KOPT-K1 (cell line): ENCODE results near the gene HYAL1.

Source experiments
- H3K27ac ChIP-seq: fragments of 200-600 bp; sonication (generic); 2 replicates; pipeline ENCODE4 v1.5.1; 2016; ENCODE audit warnings: antibody characterized with exemption, mild to moderate bottlenecking, low read depth, low read length; ENCODE audit not compliant: poor library complexity, severe bottlenecking
- H3K36me3 ChIP-seq: fragments of 200-600 bp; sonication (generic); 2 replicates; pipeline ENCODE4 v1.5.1; 2017; ENCODE audit warnings: antibody characterized with exemption, mild to moderate bottlenecking, low read length, moderate library complexity; ENCODE audit not compliant: insufficient read depth
- H3K9me3 ChIP-seq: fragments of 200-600 bp; sonication (generic); 2 replicates; pipeline ENCODE4 v1.5.1; 2017; ENCODE audit warnings: antibody characterized with exemption, low read length, mild to moderate bottlenecking; ENCODE audit not compliant: insufficient read depth, poor library complexity, severe bottlenecking

Gene HYAL1

GRCh38 chr3:50339485-50340146 lies 36.2 kb upstream of the HYAL1 start:
- peaks cover 8% of the 10 kb centered on the region for H3K36me3 ChIP-seq
- no peak overlapping the region for H3K27ac ChIP-seq
- H3K9me3 ChIP-seq, result no peaks in the 10 kb centered on the region

DNA sequence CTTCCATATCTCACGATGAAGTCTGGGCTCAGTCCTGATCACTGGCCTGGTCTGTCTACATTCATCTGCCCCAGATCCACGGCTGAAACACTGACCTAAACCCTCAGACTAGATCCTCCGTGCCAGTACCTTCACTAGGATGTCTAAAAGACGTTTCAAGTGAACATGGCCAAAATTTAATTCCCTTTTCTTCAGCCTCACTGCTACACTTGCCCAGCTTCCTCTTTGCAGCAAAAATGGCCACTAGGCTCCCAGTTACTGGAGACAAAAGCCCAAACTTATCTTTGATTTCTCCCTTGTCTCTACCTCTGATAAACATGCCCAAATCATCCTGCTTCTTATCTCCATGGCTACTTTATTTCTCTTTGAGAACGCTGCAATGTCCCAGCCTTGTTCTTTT lies 35.6 kb upstream of the HYAL1 start:
- no peaks in the 10 kb centered on the region for H3K9me3 ChIP-seq
- H3K27ac ChIP-seq, result peak overlapping the region; percentile 89
- H3K36me3 ChIP-seq, result peaks cover 15% of the 10 kb centered on the region

DNA sequence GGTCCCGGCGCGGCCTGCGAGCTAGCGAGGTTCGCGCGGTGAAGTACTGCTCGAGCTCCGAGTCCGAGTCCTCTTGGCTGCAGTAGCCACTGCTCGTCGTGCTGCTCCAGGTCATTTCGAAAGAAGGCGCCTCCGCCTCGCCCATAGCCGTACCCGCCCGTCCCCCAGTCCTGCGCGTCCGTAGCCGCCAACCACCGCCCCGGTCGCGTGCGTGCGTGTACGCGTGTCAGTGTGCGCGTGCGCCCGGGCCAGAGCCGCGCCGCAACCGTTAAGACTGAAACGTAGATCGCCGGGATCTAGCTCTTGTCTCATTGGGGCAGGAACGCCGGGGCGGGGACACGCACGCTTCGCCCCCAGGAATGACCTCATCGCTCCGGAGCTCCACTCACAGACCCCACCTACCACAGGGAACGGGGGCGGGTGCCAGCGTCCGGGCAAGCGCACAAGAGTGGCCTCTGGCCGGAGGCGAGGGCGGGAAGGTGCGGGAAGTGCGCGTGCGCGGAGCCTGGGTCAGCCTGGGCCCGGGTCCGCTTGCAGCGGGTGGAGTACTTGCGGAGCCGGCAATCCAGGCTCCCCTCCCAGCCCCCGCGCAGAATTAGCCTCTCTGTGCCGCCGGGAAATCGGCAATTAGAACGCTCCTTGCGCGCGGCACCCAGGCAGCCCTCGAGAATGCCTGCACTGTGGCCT lies 33.9 kb upstream of the HYAL1 start:
- H3K27ac ChIP-seq, result peak overlapping the region; percentile 89
- H3K9me3 ChIP-seq, result no peaks in the 10 kb centered on the region
- peaks cover 31% of the 10 kb centered on the region for H3K36me3 ChIP-seq

DNA sequence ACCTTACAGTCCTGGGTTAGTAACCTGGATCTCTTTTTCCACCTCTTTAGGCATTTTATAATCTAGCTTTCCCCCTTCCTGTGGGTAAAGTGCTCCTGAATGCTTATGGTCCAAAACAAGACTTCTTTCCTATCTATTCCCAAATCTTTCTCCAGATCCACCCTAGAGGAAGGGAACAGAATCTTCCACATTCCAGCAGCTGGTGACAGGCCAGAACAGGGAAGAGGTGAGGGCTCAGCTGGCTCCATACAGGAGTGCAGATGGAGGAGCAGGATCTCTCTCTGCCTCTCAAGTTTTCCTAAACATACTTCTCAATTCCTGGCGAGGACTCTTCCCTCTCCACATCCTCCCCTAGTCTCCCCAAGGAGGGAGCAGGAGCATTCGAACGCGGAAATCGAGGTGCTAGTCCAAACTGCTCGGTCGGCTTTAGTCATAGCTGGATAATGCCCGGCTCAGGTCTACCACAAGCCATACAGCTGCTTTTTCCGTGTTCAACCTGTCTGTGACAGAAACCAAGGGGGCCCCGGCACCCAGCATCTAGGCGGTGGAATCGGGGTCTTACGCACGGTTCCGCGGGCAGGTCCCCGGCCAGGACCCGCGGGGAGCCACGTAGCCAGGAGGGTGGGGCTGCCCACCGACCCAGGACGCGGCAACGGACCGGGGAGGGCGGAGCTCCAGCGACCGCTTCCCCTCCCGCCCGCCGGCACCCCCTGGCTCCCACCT lies 33.2 kb upstream of the HYAL1 start:
- H3K36me3 ChIP-seq, result peaks cover 38% of the 10 kb centered on the region
- H3K27ac ChIP-seq, result peak overlapping the region; percentile 89
- H3K9me3 ChIP-seq, result no peaks in the 10 kb centered on the region

GRCh38 chr3:50334339-50335075 lies 31.1 kb upstream of the HYAL1 start:
- H3K36me3 ChIP-seq, result peaks cover 60% of the 10 kb centered on the region
- no peaks in the 10 kb centered on the region for H3K9me3 ChIP-seq
- no peak overlapping the region for H3K27ac ChIP-seq

GRCh38 chr3:50333744-50334328 lies 30.5 kb upstream of the HYAL1 start:
- Histone ChIP-seq H3K27ac (no peak overlapping the region), H3K36me3 (peaks cover 64% of the 10 kb centered on the region), H3K9me3 (no peaks in the 10 kb centered on the region)

DNA sequence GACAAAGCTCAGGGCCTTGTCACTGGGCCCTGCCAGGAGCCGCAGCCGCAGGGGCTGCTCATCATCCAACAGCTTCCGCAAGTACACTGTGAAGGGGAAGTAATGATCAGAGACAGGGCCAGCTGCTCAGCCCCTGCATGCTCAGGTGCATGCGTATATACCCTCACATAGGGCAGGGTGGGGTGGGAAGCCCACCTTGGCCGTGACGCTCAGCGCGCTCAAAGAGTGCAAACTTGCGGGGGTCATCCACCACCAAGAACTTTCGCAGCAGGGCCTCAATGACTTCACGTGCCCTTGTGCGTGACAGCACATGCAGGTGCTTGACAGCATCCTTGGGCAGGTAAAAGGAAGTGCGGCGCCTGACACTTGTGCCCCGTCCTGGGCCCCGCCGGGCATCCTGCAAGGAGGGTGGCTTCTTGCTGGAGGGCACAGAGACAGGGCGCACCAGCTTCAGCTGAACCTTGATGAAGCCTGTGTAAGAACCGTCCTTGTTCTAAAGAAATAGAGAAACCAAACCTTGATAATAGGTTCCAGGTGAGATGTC lies 28.1 kb upstream of the HYAL1 start:
- H3K27ac ChIP-seq, result no peak overlapping the region
- no peaks in the 10 kb centered on the region for H3K9me3 ChIP-seq
- peaks cover 64% of the 10 kb centered on the region for H3K36me3 ChIP-seq

GRCh38 chr3:50330330-50330729 lies 27.0 kb upstream of the HYAL1 start:
- Histone ChIP-seq H3K36me3 (peaks cover 68% of the 10 kb centered on the region), H3K9me3 (no peaks in the 10 kb centered on the region), H3K27ac (no peak overlapping the region)

- Histone ChIP-seq H3K9me3 (no peaks in the 10 kb centered on the region), H3K27ac (peak within 1 kb of the TSS; percentile 59), H3K36me3 (peaks cover 71% of the 10 kb centered on the region)
These were observed 24.7 kb upstream of the HYAL1 start, which contains the start of gene TUSC2 for GRCh38 chr3:50327943-50328691. TSS of gene TUSC2 (minus strand) at chr3:50328223. CDS start at chr3:50328099, 124 bp downstream.

GRCh38 chr3:50327129-50327528 lies 23.8 kb upstream of the HYAL1 start:
- Histone ChIP-seq H3K9me3 (no peaks in the 10 kb centered on the region), H3K36me3 (peaks cover 61% of the 10 kb centered on the region), H3K27ac (peak overlapping the region; percentile 59)

GRCh38 chr3:50326182-50326541 lies 22.8 kb upstream of the HYAL1 start:
- H3K9me3 ChIP-seq, result no peaks in the 10 kb centered on the region

GRCh38 chr3:50325497-50326181 lies 22.3 kb upstream of the HYAL1 start:
- H3K36me3 ChIP-seq, result peaks cover 46% of the 10 kb centered on the region
- H3K27ac ChIP-seq, result no peak overlapping the region
- no peaks in the 10 kb centered on the region for H3K9me3 ChIP-seq

More at GRCh38 chr3:50326182-50326541, 22.8 kb upstream of the HYAL1 start:
- H3K27ac ChIP-seq, result no peak overlapping the region
- H3K36me3 ChIP-seq, result peaks cover 51% of the 10 kb centered on the region

DNA sequence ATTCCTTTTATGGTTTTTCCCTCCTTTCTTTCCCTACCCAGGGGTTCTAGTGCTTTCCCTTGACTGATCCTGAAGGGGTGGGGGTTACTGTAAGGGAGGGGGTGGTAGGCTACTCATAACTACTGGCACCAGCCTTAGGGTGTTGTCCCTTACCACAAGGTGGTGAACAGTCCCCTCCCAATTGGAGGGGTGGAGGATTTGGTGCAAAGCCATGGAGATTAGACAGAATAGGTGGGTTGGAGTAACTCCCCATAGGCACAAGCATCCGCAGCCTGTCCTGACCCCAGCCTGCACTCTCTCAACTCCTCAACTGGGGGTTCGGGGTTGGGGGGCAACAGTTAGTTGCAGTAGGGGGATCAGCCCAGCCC lies 21.7 kb upstream of the HYAL1 start:
- Histone ChIP-seq H3K9me3 (no peaks in the 10 kb centered on the region), H3K27ac (no peak overlapping the region), H3K36me3 (peaks cover 41% of the 10 kb centered on the region)
